NCI-H1930 (cell line): ENCODE results near the gene TMEM178A.
A peak's percentile ranks its signal among the peaks of the same experiment; 100 is the strongest.

Source experiments
- DNase-seq, 2 experiments: peaks; one replicate each; lab custom pipeline; 2025; lab: John Stamatoyannopoulos, UW

Gene TMEM178A

DNA sequence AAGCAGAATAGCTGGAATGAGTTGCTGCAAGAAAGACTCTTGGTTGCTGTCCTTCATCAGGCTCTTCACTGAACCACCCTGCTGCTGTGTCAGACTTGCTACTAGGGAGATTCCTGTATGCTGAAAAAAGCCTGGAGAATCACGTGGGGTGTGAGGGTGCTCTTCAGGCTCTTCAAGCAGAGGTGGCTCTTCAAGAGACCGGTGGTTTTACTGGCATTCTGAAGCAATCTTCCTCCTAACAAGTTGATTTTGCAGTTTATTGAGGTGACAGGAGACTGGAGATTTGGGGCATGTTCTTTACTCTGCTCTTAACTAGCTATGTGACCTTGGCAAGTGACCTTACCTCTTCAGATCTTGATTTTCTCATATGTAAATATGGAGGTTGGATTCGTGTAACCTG, 14.1 kb downstream of the TMEM178A start:
- no peak for DNase-seq

GRCh38 chr2:39682066-39682692, 16.5 kb downstream of the TMEM178A start:
- DNase-seq: no peak

- no peak for DNase-seq
Measured at GRCh38 chr2:39683022-39683699, 17.4 kb downstream of the TMEM178A start.

GRCh38 chr2:39684464-39684863, 18.7 kb downstream of the TMEM178A start:
- no peak for DNase-seq

DNA sequence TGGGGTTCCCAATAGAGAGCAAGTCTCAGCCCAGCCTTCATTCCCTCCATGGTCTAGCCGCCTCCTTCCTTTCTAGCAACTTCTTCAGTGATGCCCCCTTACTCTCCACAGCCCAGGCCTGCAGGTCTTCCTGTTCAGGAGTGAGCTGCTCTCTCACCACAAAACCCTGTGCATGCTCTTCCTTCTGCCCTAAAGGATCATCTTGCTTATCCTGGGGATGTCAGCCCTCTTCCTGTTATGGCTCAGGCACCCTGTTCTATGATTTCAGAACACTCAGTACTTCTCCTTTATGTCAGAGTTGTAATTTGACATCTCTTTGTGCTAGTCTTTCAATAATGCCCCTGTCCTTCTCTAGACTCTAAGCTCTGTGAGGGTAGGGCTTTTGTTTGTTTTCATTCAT, 19.4 kb downstream of the TMEM178A start:
- DNase-seq: no peak

GRCh38 chr2:39686456-39686855, 20.7 kb downstream of the TMEM178A start:
- DNase-seq: no peak

GRCh38 chr2:39688181-39688580, 22.5 kb downstream of the TMEM178A start:
- no peak for DNase-seq

GRCh38 chr2:39689272-39689841, 23.6 kb downstream of the TMEM178A start:
- peak; percentile 90 to 92 for DNase-seq

GRCh38 chr2:39689876-39690275, 24.2 kb downstream of the TMEM178A start:
- peak in 1 of 2 experiments; percentile 53 for DNase-seq

DNA sequence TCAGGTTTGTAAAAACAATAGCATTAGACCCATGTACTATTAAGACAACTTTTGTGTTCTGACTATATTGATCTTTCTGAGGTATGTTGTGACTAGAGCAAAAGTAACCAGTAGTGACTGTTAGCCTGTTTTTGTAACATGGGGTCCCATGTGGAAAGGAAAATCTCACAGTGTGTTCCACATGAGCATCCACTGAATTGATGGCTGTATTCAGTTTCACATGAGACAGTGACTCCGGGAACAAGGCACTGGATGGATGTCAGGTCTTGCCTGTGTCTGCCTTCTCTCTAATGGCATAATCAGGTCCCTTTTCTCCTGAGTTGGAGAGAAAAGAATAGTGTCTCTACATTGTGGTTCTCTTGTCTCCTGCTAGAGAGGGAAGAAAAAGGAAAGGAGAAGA, 27.5 kb downstream of the TMEM178A start:
- DNase-seq: no peak

DNA sequence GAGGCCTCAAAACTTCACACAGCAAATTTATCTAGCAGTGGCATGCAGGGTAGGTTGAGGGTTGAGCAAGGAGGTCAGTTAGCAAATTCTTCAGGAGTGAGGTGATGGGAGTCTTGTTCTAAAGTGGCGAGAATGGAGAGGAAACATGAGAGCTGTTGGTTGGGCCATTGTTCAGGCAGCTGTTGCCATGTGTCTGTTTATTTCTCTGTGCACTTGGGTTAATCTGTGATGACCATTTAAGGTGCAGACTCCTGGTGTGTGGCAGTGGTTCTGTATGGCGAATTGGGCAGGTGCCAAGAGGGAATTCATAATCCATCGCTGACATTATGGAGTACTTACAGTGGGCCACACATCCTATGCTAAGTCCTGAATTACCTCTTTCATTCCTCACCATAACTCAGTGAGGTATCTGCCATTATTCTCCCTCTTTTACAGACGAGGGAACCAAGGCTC, 30.4 kb downstream of the TMEM178A start:
- DNase-seq: peak; percentile 37 to 51

DNA sequence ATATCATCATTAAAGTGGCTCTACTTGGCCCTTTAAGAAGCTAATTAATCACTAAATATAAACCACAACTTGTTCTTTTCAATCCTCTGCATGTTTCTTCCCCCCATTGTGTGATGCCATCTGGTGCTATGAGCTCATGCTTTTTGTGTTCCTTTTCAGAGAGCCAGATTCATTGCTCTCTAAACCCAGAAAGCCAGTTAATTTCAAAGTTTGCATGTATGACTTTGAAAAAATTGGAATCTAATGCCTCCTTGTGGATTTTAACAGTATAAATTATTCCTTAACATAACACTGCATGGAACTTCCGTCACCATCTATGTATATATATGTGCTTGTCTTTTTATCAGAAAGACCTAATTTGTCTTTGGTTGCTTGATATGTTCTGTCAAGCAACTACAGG, 31.1 kb downstream of the TMEM178A start:
- no peak for DNase-seq

- DNase-seq: no peak
Measured at GRCh38 chr2:39697454-39697853, 31.7 kb downstream of the TMEM178A start.

DNA sequence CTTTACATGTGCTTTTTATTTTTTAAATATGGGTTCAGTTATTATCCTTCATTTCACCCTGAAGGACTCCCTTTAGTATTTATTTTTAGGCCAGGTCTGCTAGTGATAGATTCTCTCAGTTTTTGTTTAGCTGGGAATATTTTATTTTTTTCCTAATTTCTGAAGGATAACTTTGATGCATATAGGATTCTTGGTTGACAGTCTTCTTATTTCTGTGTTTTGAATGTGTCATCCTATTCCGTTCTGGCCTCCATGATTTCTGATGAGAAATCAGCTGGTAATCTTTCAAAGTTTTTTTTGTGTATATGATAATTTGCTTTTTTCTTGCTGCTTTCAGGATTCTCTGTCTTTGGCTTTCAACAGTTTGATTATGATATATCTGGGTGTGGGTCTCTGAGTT, 35.4 kb downstream of the TMEM178A start:
- no peak for DNase-seq

- no peak for DNase-seq
Measured at GRCh38 chr2:39703181-39703872, 37.6 kb downstream of the TMEM178A start.

- no peak for DNase-seq
Measured at GRCh38 chr2:39704540-39704939, 38.8 kb downstream of the TMEM178A start.

- DNase-seq: no peak
Measured at GRCh38 chr2:39705638-39706037, 39.9 kb downstream of the TMEM178A start.

- no peak for DNase-seq
Measured at GRCh38 chr2:39706312-39706711, 40.6 kb downstream of the TMEM178A start.

- DNase-seq: no peak
Measured at GRCh38 chr2:39706945-39707344, 41.2 kb downstream of the TMEM178A start.

- DNase-seq: no peak
Measured at GRCh38 chr2:39708003-39708402, 42.3 kb downstream of the TMEM178A start.

DNA sequence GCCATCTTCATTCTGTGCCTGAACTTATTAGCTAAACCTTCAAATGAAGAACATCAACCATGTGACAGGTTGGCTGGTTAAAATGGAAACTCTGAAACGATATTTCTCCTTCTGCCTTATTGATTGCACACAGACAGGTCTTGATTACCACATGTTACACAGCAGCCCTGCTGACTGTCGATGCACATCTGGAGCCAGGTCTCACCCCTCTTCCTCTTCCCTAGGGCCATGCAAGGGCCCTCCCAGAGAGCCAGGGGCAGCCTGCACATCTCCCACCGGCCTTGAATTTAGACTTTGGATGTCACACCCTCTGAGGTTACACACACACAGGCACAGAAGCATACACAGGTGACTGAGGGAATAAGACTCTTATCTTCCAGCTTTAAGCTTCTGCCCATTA, 45.1 kb downstream of the TMEM178A start:
- DNase-seq: no peak

DNA sequence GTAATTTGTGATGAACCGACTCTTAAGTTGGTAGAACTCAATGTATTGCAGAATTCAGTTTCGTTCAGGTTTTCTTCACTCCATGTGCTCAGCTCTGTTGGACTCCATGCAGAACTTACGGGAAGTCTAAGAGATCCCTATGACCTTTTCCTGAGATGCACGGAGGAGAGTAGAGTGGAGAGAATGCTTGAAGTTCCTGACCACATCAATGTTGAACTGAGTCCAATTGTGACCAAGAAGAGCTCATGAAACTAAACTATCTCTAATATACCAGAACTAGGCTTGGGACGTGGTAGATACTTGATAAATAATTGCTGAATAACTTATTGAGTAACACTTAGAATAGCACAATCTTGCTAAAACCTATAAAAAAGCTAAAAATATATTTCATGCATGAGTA, 47.2 kb downstream of the TMEM178A start:
- no peak for DNase-seq

DNA sequence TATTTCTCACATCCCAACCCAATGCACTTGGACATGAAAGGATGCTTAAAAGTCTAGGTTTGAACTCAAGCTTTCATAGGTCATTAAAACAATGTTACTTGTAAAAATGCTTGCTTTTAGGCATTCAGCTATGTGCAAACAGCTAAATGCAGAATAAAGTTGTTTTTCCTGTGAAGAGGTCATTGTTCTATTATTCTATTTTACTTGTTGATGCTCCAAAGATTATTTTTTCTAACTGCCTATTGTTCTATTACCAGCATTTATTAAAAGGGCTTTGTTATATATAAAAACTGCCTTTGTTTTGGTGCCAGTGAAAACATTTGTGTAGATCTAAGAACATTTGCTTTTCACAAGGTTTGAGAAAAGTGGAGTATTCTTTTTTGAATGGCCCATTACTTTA, 49.4 kb downstream of the TMEM178A start:
- DNase-seq: no peak
